HepG2 (cell line): ENCODE results near the gene SP1. TPM values are rescaled to one million over a fixed set of nuclear protein-coding genes. Genes with fewer than 3 reads are reported as not detected.

Experiments
- ATAC-seq: fragments of 200-7000 bp; cut with Tn5 transposase; 3 replicates; pipeline ENCODE4 v1.9.1; 2020; ENCODE audit warnings: mild to moderate bottlenecking, moderate library complexity
- BruUV-seq: library from RNA; stranded (reverse); fragments of 400-500 nt; replicated peaks from 2 replicates; lab custom pipeline; 2021; lab: Mats Ljungman, UMichigan
- CTCF ChIA-PET: fragments of 300-600 bp; formaldehyde crosslinking; extraction: SDS; loops from one replicate; lab custom pipeline; 2021; ENCODE audit warnings: low total read pairs, inconsistent platforms, low intra/inter-chr PET ratio; lab: Yijun Ruan, JAX
- POLR2A ChIA-PET: fragments of 350-600 bp; sonication (Branson Sonifier 250); formaldehyde crosslinking; loops from one replicate; lab custom pipeline; 2020; ENCODE audit warnings: antibody characterized with exemption, inconsistent platforms; lab: Yijun Ruan, JAX
- DNase-seq: peaks from one replicate; pipeline ENCODE4 v3.0.0-alpha.2; 2015; ENCODE audit warnings: low spot score
- FAIRE-seq: peaks from 3 replicates; lab custom pipeline; 2011; peaks lifted over from hg19 to GRCh38; lab: Jason Lieb, UNC
- H2AFZ ChIP-seq: one replicate; pipeline ENCODE4 v1.6.1; 2011; ENCODE audit warnings: low read length, inconsistent platforms
- H3K27ac ChIP-seq: fragments of 300-600 bp; 3 replicates; pipeline ENCODE4 v1.8.0; 2011; ENCODE audit warnings: mixed run types, mild to moderate bottlenecking, mixed read lengths, low read length, inconsistent platforms; ENCODE audit not compliant: insufficient read depth; ENCODE audit errors: extremely low read length
- H3K27me3 ChIP-seq, 2 experiments: fragments of 200-600 bp in 1 of 2; 2 replicates in 1 of 2; 3 replicates in 1 of 2; pipeline versions ENCODE4 v1.6.0 to v1.8.0; 2011; ENCODE audit warnings: low read length in 2 of 2, mild to moderate bottlenecking in 2 of 2, moderate library complexity in 2 of 2, inconsistent platforms in 1 of 2; ENCODE audit not compliant: insufficient read depth in 2 of 2, control insufficient read depth in 1 of 2
- H3K36me3 ChIP-seq, 2 experiments: fragments of 200-600 bp in 1 of 2; replicated peaks in 1 of 2; 2 replicates in 1 of 2; 3 replicates in 1 of 2; pipeline versions ENCODE4 v1.5.1 to v1.8.0; 2011; ENCODE audit warnings: low read length in 2 of 2, inconsistent platforms in 1 of 2; ENCODE audit not compliant: insufficient read depth in 2 of 2, control insufficient read depth in 1 of 2
- H3K4me1 ChIP-seq: 2 replicates; pipeline ENCODE4 v1.5.1; 2012; ENCODE audit warnings: low read length, inconsistent platforms; ENCODE audit not compliant: insufficient read depth
- H3K4me2 ChIP-seq: 2 replicates; pipeline ENCODE4 v1.6.0; 2011; ENCODE audit warnings: low read depth, low read length, inconsistent platforms
- H3K4me3 ChIP-seq, 3 experiments: fragments of 200-600 bp in 1 of 3; sonication (generic), shearing (Covaris generic) in 1 of 3; replicated peaks in 1 of 3; 2 replicates each; pipeline ENCODE4 v1.5.1; 2011 to 2016; ENCODE audit warnings: low read length in 3 of 3, inconsistent platforms in 2 of 3, low read depth in 2 of 3, mild to moderate bottlenecking in 2 of 3, control low read depth in 1 of 3, mixed read lengths in 1 of 3; ENCODE audit not compliant: insufficient read depth in 1 of 3
- H3K79me2 ChIP-seq: one replicate; pipeline ENCODE4 v1.6.1; 2011; ENCODE audit warnings: low read length, inconsistent platforms; ENCODE audit not compliant: insufficient read depth
- H3K9ac ChIP-seq: 2 replicates; pipeline ENCODE4 v1.6.0; 2011; ENCODE audit warnings: mild to moderate bottlenecking, low read depth, low read length, inconsistent platforms; ENCODE audit not compliant: insufficient read depth
- H3K9me3 ChIP-seq: 2 replicates; pipeline ENCODE4 v1.5.1; 2012; ENCODE audit warnings: mild to moderate bottlenecking, low read length
- H4K20me1 ChIP-seq: 2 replicates; pipeline ENCODE4 v1.6.0; 2011; ENCODE audit warnings: inconsistent platforms, mild to moderate bottlenecking, low read length, moderate library complexity; ENCODE audit not compliant: insufficient read depth
- HBP1 ChIP-seq: IDR thresholded peaks from 2 replicates; pipeline ENCODE4 v1.6.1; 2016; ENCODE audit warnings: low read depth, control low read depth
- MBD4 ChIP-seq: IDR thresholded peaks from 2 replicates; pipeline ENCODE4 v1.6.1; 2012; ENCODE audit warnings: low read length, inconsistent platforms, borderline replicate concordance
- MLX ChIP-seq: IDR thresholded peaks from 2 replicates; pipeline ENCODE4 v1.6.1; 2016
- PHF8 ChIP-seq: sonication (generic); formaldehyde crosslinking; IDR thresholded peaks from 2 replicates; pipeline ENCODE4 v1.5.0; 2020; ENCODE audit warnings: missing genetic modification reagents
- USF2 ChIP-seq, 2 experiments: sonication (generic) in 1 of 2; formaldehyde crosslinking in 1 of 2; IDR thresholded peaks; 2 replicates each; pipeline versions ENCODE4 v1.5.1 to v1.6.1; 2011 to 2020; ENCODE audit warnings: borderline replicate concordance in 1 of 2, low read depth in 1 of 2, low read length in 1 of 2, mild to moderate bottlenecking in 1 of 2, missing genetic modification reagents in 1 of 2, moderate library complexity in 1 of 2
- ZNF30 ChIP-seq: sonication (generic); formaldehyde crosslinking; IDR thresholded peaks from 2 replicates; pipeline ENCODE4 v1.5.0; 2020; ENCODE audit warnings: mild to moderate bottlenecking, missing genetic modification reagents
- WGBS: methylation state at CpG from one replicate; pipeline ENCODE4 v1.1.6; 2017; ENCODE audit warnings: low lambda C conversion rate; 5-methylcytosine and 5-hydroxymethylcytosine counted together
- in situ Hi-C: cut with HindIII; loops from 2 replicates; pipeline ENCODE4 v1.10.0; 2017; ENCODE audit warnings: low pct_unique_long_range_greater_than_20kb; ENCODE audit not compliant: extremely low pct_ligation_motif_present
- intact Hi-C: fragments of 100-400 bp; cut with micrococcal nuclease; formaldehyde crosslinking; loops from one replicate; pipeline ENCODE4 v1.10.0; 2022; ENCODE audit not compliant: unreplicated experiment
- polyA plus RNA-seq, 8 experiments: library from polyadenylated mRNA; depleted of rRNA in 3 of 8; stranded (reverse) in 7 of 8; unstranded in 1 of 8; fragments of >200 nt; fragmentation: Illumina TruSeq in 4 of 8; extraction: Trizol in 4 of 8; gene quantifications; 2 replicates each; pipeline versions ENCODE4 v1.2.1 to v1.2.3, GENCODE V29; 2011 to 2016; ENCODE audit warnings: low read depth in 4 of 8, missing spikeins in 1 of 8, mixed read lengths in 1 of 8; ENCODE audit not compliant: insufficient read depth in 1 of 8
- total RNA-seq, 5 experiments: library from RNA; depleted of rRNA; stranded (reverse); fragments of >200 nt; fragmentation: Illumina TruSeq; extraction: Trizol; gene quantifications; 2 replicates each; pipeline ENCODE4 v1.2.3, GENCODE V29; 2016; ENCODE audit warnings: low read depth in 1 of 5

The SP1 gene
- total and polyA plus RNA-seq, 2 of the 13 experiments (the other 11 are each of a cell fraction or from before 2014, with no cell fraction given): 26.5 to 27.5 TPM

GRCh38 chr12:53338916-53339315, 41.1 kb upstream of the SP1 start (continued):
- TF ChIP-seq USF2 (IDR thresholded peaks at IDR 0.05; ENCODE audit: low read depth, low read length) (no peak), USF2 (CRISPR knock-in tag; IDR thresholded peaks at IDR 0.05; ENCODE audit: borderline replicate concordance) (no peak), MBD4 (no peak), HBP1 (no peak), MLX (no peak)
- TF ChIP-seq, all 625 proteins: peak for 0

GRCh38 chr12:53340398-53340797, 39.6 kb upstream of the SP1 start:
- BruUV-seq: no TSS peak
- H4K20me1 ChIP-seq: no peaks in the 10 kb centered on the region
- ATAC-seq: no peak

More at GRCh38 chr12:53340398-53340797, 39.6 kb upstream of the SP1 start:
- Histone ChIP-seq H3K27ac (no peak overlapping the region), H3K9ac (no peak overlapping the region), H3K27me3 (peaks cover 5 to 60% of the 10 kb centered on the region in 2 experiments), H3K4me1 (peaks cover 9% of the 10 kb centered on the region), H3K4me2 (no peak overlapping the region), H3K4me3 (no peak overlapping the region), H3K36me3 (no peaks in the 10 kb centered on the region), H3K79me2 (no peaks in the 10 kb centered on the region), H2AFZ (no peak overlapping the region), H3K9me3 (no peaks in the 10 kb centered on the region)
- intact Hi-C loops: no loop called here
- in situ Hi-C loops: no loop called here
- POLR2A ChIA-PET: no interaction called here
- 13% methylated on average over 9 of the region's 9 CpGs for WGBS
- CTCF ChIA-PET: no interaction called here
- TF ChIP-seq ZNF30: no peak
- no peak for TF ChIP-seq PHF8 (CRISPR knock-in tag)
- no peak for DNase-seq
- no peak for FAIRE-seq
